K562 (cell line): ENCODE results near the gene EML3. TPM values are rescaled to one million over a fixed set of nuclear protein-coding genes. Genes with fewer than 3 reads are reported as not detected.

Source experiments
- AFF1 ChIP-seq, 2 experiments: fragments of 450-650 bp; IDR thresholded peaks; 2 replicates each; pipeline ENCODE4 v1.6.1; 2018; ENCODE audit warnings: mild to moderate bottlenecking in 2 of 2, low read depth in 1 of 2; ENCODE audit not compliant: partially characterized antibody in 2 of 2
- CBX8 ChIP-seq: fragments of 200-600 bp; sonication (generic); IDR thresholded peaks from 2 replicates; pipeline ENCODE4 v1.6.1; 2012; ENCODE audit warnings: borderline replicate concordance, mixed run types, low read depth, mild to moderate bottlenecking, moderate library complexity, mixed read lengths, low read length, control low read depth, inconsistent platforms; ENCODE audit not compliant: poor library complexity, severe bottlenecking; ENCODE audit errors: extremely low read depth
- CHD2 ChIP-seq: IDR thresholded peaks from 2 replicates; pipeline ENCODE4 v1.6.1; 2011; ENCODE audit warnings: low read depth, low read length
- CREBBP ChIP-seq: IDR thresholded peaks from one replicate; pipeline ENCODE4 v1.6.1; 2012; ENCODE audit warnings: low read depth, mild to moderate bottlenecking, control low read depth, inconsistent platforms, low read length
- EZH2 ChIP-seq: IDR thresholded peaks from 2 replicates; pipeline ENCODE4 v1.6.1; 2012; ENCODE audit warnings: low read depth, mild to moderate bottlenecking, inconsistent platforms, low read length, borderline replicate concordance
- GTF2E2 ChIP-seq: fragments of 200-800 bp; sonication (Bioruptor generic); IDR thresholded peaks from 2 replicates; pipeline ENCODE4 v1.6.1; 2016; ENCODE audit warnings: missing genetic modification characterization, missing compliant biosample characterization
- HCFC1 ChIP-seq: IDR thresholded peaks from 2 replicates; pipeline ENCODE4 v1.6.1; 2012; ENCODE audit warnings: low read depth, low read length, improper control_type of control experiment
- ID3 ChIP-seq, 2 experiments: fragments of 250-450 bp in 1 of 2; fragments of 450-650 bp in 1 of 2; sonication (Bioruptor Pico) in 1 of 2; IDR thresholded peaks; 2 replicates each; pipeline versions ENCODE4 v1.6.1 to v1.8.0; 2016 to 2021; ENCODE audit warnings: mild to moderate bottlenecking in 2 of 2, moderate library complexity in 2 of 2, missing compliant biosample characterization in 1 of 2, missing genetic modification characterization in 1 of 2
- RBBP5 ChIP-seq: fragments of 200-600 bp; sonication (generic); IDR thresholded peaks from 2 replicates; pipeline ENCODE4 v1.6.1; 2012; ENCODE audit warnings: borderline replicate concordance, mild to moderate bottlenecking, low read length, control low read depth, inconsistent platforms; ENCODE audit not compliant: insufficient read depth, poor library complexity, severe bottlenecking
- RREB1 ChIP-seq: fragments of 250-450 bp; sonication (Bioruptor Pico); IDR thresholded peaks from 2 replicates; pipeline ENCODE4 v1.4.0; 2020
- TFAP4 ChIP-seq: sonication (generic); formaldehyde crosslinking; IDR thresholded peaks from 2 replicates; pipeline ENCODE4 v1.8.0; 2022; ENCODE audit warnings: missing genetic modification reagents, mild to moderate bottlenecking, moderate library complexity, borderline replicate concordance
- ZC3H8 ChIP-seq: fragments of 450-650 bp; IDR thresholded peaks from 2 replicates; pipeline ENCODE4 v1.6.1; 2017
- ZKSCAN3 ChIP-seq: fragments of 250-450 bp; sonication (Bioruptor Pico); IDR thresholded peaks from 2 replicates; pipeline ENCODE4 v1.4.0; 2020
- ZNF24 ChIP-seq: fragments of 450-650 bp; IDR thresholded peaks from 2 replicates; pipeline ENCODE4 v1.6.1; 2016
- ZNF436 ChIP-seq: fragments of 250-450, 450-650 bp; sonication (Bioruptor Pico); formaldehyde crosslinking; IDR thresholded peaks from 2 replicates; pipeline ENCODE4 v1.7.0; 2020; ENCODE audit warnings: mild to moderate bottlenecking
- polyA plus RNA-seq, 8 experiments: library from polyadenylated mRNA; depleted of rRNA in 4 of 8; stranded (reverse) in 5 of 8; unstranded in 3 of 8; fragments of >200 nt; fragmentation: Nextera tagmentation in 2 of 8; fragmentation: Illumina TruSeq in 1 of 8; extraction: Ambion mirVana in 2 of 8; extraction: Trizol in 1 of 8; gene quantifications; 2 replicates each; pipeline versions ENCODE4 v1.2.1 to v1.2.3, GENCODE V29; 2011 to 2014; ENCODE audit warnings: inconsistent platforms in 1 of 8, missing spikeins in 1 of 8
- total RNA-seq, 7 experiments: library from RNA; depleted of rRNA in 6 of 7; stranded (reverse); fragments of >200 nt in 6 of 7; fragmentation: Illumina TruSeq in 2 of 7; extraction: Trizol in 2 of 7; gene quantifications; 2 replicates each; pipeline versions ENCODE4 v1.2.1 to v1.2.3, GENCODE V29; 2011 to 2021; ENCODE audit warnings: low replicate concordance in 1 of 7

Gene EML3
- total and polyA plus RNA-seq, 9 of the 15 experiments (the other 6 are each of a cell fraction or from before 2014, with no cell fraction given) = 0.32 to 90.5 (median 26.4) TPM

- TF ChIP-seq RREB1 (CRISPR knock-in tag) (peak; percentile 12; the same call in 1 of the 2 replicates), ZC3H8 (no peak), AFF1 (IDR thresholded peaks at IDR 0.05; ENCODE audit: low read depth in 1 of 2, partially characterized antibody in 2 of 2) (peak in 1 of 2 experiments; percentile 63), ZNF436 (no peak), CBX8 (no peak), CREBBP (no peak), ID3 (CRISPR knock-in tag; IDR thresholded peaks at IDR 0.05) (no peak), ID3 (tag; IDR thresholded peaks at IDR 0.05) (peak; percentile 67), RBBP5 (peak; percentile 86), EZH2 (no peak), ZNF24 (peak; percentile 55; the same call in 1 of the 2 replicates), CHD2 (peak; percentile 59; the same call in 1 of the 2 replicates), GTF2E2 (tag) (0 out of 2 replicates have a peak, but pooled peaks have one; percentile 56), ZKSCAN3 (CRISPR knock-in tag) (no peak), TFAP4 (peak; percentile 90), HCFC1 (peak; percentile 91)
These were observed 21.0 kb downstream of the EML3 start, which contains the start of gene TUT1 (continued) for GRCh38 chr11:62591448-62592145.
